ENCODE results near the gene ATOH8.

ATOH8 gene

DNA sequence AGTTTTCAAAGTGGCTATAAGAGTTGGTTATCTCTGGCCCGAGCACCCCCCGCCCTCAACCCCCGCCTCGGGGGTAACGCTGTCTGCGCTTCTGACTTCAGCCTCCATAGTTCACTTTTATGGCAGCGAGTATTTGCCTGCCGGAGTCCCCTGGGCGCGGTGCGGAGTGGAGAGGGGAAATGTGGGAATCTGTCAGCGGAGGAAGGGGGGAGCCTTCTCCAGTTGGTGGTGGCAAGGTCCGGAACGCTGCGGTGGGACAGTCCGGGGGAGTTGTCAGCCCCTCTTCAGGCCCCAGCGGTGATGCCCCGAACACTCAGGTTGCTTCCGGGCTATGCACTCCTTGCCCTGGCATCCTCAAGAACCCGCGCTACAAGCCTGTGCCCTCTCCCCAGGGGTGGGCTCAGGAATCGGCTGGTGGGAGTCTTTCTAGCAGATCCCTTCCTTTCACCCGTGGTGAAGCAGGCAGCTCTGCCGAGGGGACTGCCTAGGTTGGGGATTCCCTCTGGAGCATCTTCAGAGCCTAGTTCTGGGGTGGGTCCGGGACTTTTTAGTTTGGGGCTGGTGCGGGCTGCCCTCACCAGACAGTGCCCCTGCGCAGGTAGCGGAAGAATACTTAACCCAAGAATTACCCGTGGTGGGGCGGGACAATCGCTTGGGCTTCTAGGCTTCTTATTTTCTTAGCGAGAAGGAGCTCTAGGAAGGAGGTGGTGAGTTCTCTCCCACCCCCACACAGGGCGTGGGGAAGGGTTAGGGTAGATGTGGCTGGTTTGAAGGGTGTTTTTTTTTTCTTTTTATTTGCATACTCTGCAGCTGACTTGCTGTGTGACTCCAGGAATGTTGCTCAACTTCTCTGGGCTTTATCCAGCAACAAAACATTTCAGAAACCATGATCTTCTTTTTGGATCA, 1.6 kb downstream of the ATOH8 start:
- H3K36me3 ChIP-seq (ENCODE audit: control insufficient read depth, low read length), result no peaks in the 10 kb centered on the region
- H4K20me1 ChIP-seq (ENCODE audit: control insufficient read depth, insufficient read depth, low read depth, low read length), result no peaks in the 10 kb centered on the region
- H3K4me3 ChIP-seq (ENCODE audit: low read length), result no peak overlapping the region
- H3K27ac ChIP-seq (ENCODE audit: low read depth, low read length), result no peak overlapping the region
- no peaks in the 10 kb centered on the region for H3F3A ChIP-seq (ENCODE audit: control insufficient read depth, insufficient read depth)
- no peaks in the 10 kb centered on the region for H3K4me1 ChIP-seq (ENCODE audit: control insufficient read depth, low read length)
- no peaks in the 10 kb centered on the region for H3K9me2 ChIP-seq (replicated peaks; ENCODE audit: control insufficient read depth, low read length)
- TF ChIP-seq, protein P1, sequence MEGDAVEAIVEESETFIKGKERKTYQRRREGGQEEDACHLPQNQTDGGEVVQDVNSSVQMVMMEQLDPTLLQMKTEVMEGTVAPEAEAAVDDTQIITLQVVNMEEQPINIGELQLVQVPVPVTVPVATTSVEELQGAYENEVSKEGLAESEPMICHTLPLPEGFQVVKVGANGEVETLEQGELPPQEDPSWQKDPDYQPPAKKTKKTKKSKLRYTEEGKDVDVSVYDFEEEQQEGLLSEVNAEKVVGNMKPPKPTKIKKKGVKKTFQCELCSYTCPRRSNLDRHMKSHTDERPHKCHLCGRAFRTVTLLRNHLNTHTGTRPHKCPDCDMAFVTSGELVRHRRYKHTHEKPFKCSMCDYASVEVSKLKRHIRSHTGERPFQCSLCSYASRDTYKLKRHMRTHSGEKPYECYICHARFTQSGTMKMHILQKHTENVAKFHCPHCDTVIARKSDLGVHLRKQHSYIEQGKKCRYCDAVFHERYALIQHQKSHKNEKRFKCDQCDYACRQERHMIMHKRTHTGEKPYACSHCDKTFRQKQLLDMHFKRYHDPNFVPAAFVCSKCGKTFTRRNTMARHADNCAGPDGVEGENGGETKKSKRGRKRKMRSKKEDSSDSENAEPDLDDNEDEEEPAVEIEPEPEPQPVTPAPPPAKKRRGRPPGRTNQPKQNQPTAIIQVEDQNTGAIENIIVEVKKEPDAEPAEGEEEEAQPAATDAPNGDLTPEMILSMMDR (IDR thresholded peaks at IDR 0.05; ENCODE audit: low read depth, low read length, poor library complexity, severe bottlenecking), result no peak
- TF ChIP-seq EZH2phosphoT487 (IDR thresholded peaks at IDR 0.05; ENCODE audit: borderline replicate concordance, low read length), result no peak
- H3K4me2 ChIP-seq (ENCODE audit: low read length), result no peak overlapping the region
- peaks cover 56% of the 10 kb centered on the region for H3K27me3 ChIP-seq (ENCODE audit: control insufficient read depth, low read length)
- H3K79me2 ChIP-seq (ENCODE audit: control insufficient read depth, low read length), result no peaks in the 10 kb centered on the region
- no peaks in the 10 kb centered on the region for H3K9me3 ChIP-seq (ENCODE audit: control insufficient read depth, insufficient read depth, low read length)

DNA sequence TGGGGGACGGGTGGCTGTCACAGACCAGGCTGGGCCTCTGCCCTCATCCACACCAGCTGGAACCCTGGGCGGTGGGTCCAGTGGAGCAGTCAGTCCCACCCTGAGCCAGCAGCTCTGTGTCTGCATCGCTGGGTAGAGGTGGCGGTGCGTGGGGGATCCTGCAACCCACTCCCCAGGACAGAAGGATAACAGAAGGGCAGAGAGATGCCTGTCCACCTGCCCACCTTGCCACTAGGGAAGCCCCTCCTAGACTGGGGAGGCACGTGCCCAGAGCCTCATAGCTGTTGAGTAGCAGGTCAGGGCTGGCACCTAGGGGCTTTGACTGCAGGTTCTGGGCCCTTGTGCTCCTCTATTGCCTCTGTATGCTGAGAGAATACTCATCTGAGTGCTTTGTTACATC, 2.4 kb downstream of the ATOH8 start:
- Histone ChIP-seq H3K4me1 (ENCODE audit: control insufficient read depth, low read length) (no peaks in the 10 kb centered on the region), H3K79me2 (ENCODE audit: control insufficient read depth, low read length) (no peaks in the 10 kb centered on the region), H3F3A (ENCODE audit: control insufficient read depth, insufficient read depth) (no peaks in the 10 kb centered on the region), H3K4me3 (ENCODE audit: low read length) (no peak overlapping the region), H3K9me2 (replicated peaks; ENCODE audit: control insufficient read depth, low read length) (no peaks in the 10 kb centered on the region), H3K27ac (ENCODE audit: low read depth, low read length) (no peak overlapping the region), H3K36me3 (ENCODE audit: control insufficient read depth, low read length) (no peaks in the 10 kb centered on the region), H3K4me2 (ENCODE audit: low read length) (no peak overlapping the region), H3K9me3 (ENCODE audit: control insufficient read depth, insufficient read depth, low read length) (no peaks in the 10 kb centered on the region), H4K20me1 (ENCODE audit: control insufficient read depth, insufficient read depth, low read depth, low read length) (no peaks in the 10 kb centered on the region), H3K27me3 (ENCODE audit: control insufficient read depth, low read length) (peaks cover 56% of the 10 kb centered on the region)
- TF ChIP-seq EZH2phosphoT487 (IDR thresholded peaks at IDR 0.05; ENCODE audit: borderline replicate concordance, low read length), result no peak
- TF ChIP-seq, protein P1 (IDR thresholded peaks at IDR 0.05; ENCODE audit: low read depth, low read length, poor library complexity, severe bottlenecking), result no peak

DNA sequence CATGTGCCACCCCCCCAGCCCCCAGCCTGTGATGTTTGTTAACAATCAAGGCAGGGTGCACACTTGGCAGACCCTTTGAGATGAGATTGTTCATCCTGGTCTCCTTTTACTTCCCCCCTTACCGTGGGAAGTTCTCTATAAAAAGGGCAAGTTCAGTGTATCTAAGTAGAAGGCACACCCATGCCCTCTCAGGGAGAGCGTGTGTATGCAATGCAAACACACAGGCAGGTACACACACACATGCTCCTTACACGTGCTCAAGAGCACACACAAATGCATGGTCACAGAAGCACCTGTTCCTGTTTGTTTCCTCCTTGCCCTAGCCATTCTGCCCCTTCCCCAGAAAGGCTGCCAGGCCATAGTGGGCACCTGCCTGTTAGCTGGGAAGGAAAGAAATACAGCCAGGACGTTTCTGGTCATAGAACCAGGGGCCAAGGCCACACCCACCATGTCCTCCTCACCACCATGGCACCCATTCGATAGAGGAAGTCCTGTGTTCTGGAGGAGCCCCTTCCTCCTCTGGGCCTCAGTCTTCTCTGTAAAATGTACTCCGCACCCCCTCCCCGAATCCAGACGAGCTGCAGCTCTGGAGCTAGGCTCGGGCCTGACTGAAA, 3.1 kb downstream of the ATOH8 start:
- Histone ChIP-seq H3K27me3 (ENCODE audit: control insufficient read depth, low read length) (peaks cover 49% of the 10 kb centered on the region), H3K9me2 (replicated peaks; ENCODE audit: control insufficient read depth, low read length) (no peaks in the 10 kb centered on the region), H4K20me1 (ENCODE audit: control insufficient read depth, insufficient read depth, low read depth, low read length) (no peaks in the 10 kb centered on the region), H3K79me2 (ENCODE audit: control insufficient read depth, low read length) (no peaks in the 10 kb centered on the region), H3K9me3 (ENCODE audit: control insufficient read depth, insufficient read depth, low read length) (no peaks in the 10 kb centered on the region), H3K4me3 (ENCODE audit: low read length) (no peak overlapping the region), H3K27ac (ENCODE audit: low read depth, low read length) (no peak overlapping the region), H3K36me3 (ENCODE audit: control insufficient read depth, low read length) (no peaks in the 10 kb centered on the region), H3F3A (ENCODE audit: control insufficient read depth, insufficient read depth) (no peaks in the 10 kb centered on the region), H3K4me2 (ENCODE audit: low read length) (no peak overlapping the region), H3K4me1 (ENCODE audit: control insufficient read depth, low read length) (no peaks in the 10 kb centered on the region)
- TF ChIP-seq EZH2phosphoT487 (IDR thresholded peaks at IDR 0.05; ENCODE audit: borderline replicate concordance, low read length), result no peak
- TF ChIP-seq, protein P1 (IDR thresholded peaks at IDR 0.05; ENCODE audit: low read depth, low read length, poor library complexity, severe bottlenecking), result no peak

Measured in DOHH2 (cell line).